ENCODE measurements around the gene ANHX.

- no peak for TF ChIP-seq CTCF (IDR thresholded peaks at IDR 0.05)
- TF ChIP-seq POLR2AphosphoS5 (IDR thresholded peaks at IDR 0.05), result no peak
- TF ChIP-seq EP300 (IDR thresholded peaks at IDR 0.05), result no peak
Observed at GRCh38 chr12:133220521-133220920, 15.2 kb downstream of the ANHX start.
